Endothelial cell of umbilical vein (primary cell): ENCODE data around the gene KLRG1. TPM values are rescaled to one million over a fixed set of nuclear protein-coding genes. Genes with fewer than 3 reads are reported as not detected.

Experiments
- BruUV-seq: library from RNA; stranded (reverse); fragments of 400-500 nt; replicated peaks from 2 replicates; lab custom pipeline; 2021; lab: Mats Ljungman, UMichigan
- CTCF ChIA-PET: fragments of 300-600, 350-600 bp; sonication (Branson Sonifier 250); formaldehyde crosslinking; loops from one replicate; lab custom pipeline; 2021; ENCODE audit warnings: antibody characterized with exemption, inconsistent platforms; lab: Charles Lee
- POLR2A ChIA-PET: fragments of 300-600, 350-600 bp; sonication (Branson Sonifier 250); formaldehyde crosslinking; loops from one replicate; lab custom pipeline; 2021; ENCODE audit warnings: antibody characterized with exemption, inconsistent platforms; lab: Charles Lee
- DNase-seq: peaks from one replicate; pipeline ENCODE4 v3.0.0-alpha.2; 2011; ENCODE audit warnings: low read depth, low spot score
- FAIRE-seq: peaks from 2 replicates; lab custom pipeline; 2011; peaks lifted over from hg19 to GRCh38; lab: Jason Lieb, UNC
- H2AFZ ChIP-seq: 2 replicates; pipeline ENCODE4 v1.6.0; 2012; ENCODE audit warnings: low read depth, low read length, control low read depth, inconsistent platforms
- H3K27ac ChIP-seq: 2 replicates; pipeline ENCODE4 v1.5.1; 2011; ENCODE audit warnings: low read depth, mild to moderate bottlenecking, control low read depth, low read length, moderate library complexity; ENCODE audit not compliant: insufficient read depth
- H3K27me3 ChIP-seq, 2 experiments: 2 replicates each; pipeline versions ENCODE4 v1.6.0 to v1.6.1; 2011; ENCODE audit warnings: low read length in 2 of 2, mixed read lengths in 1 of 2; ENCODE audit not compliant: control insufficient read depth in 2 of 2, insufficient read depth in 2 of 2
- H3K36me3 ChIP-seq, 2 experiments: 2 replicates in 1 of 2; 3 replicates in 1 of 2; pipeline ENCODE4 v1.5.1; 2011; ENCODE audit warnings: low read length in 2 of 2, mild to moderate bottlenecking in 1 of 2, moderate library complexity in 1 of 2; ENCODE audit not compliant: control insufficient read depth in 2 of 2, insufficient read depth in 2 of 2; ENCODE audit errors: extremely low read depth in 1 of 2
- H3K4me1 ChIP-seq: 3 replicates; pipeline ENCODE4 v1.5.1; 2011; ENCODE audit warnings: mild to moderate bottlenecking, low read length; ENCODE audit not compliant: control insufficient read depth, insufficient read depth; ENCODE audit errors: extremely low read depth
- H3K4me2 ChIP-seq: 2 replicates; pipeline ENCODE4 v1.6.1; 2011; ENCODE audit warnings: low read length, control low read depth, mixed read lengths; ENCODE audit not compliant: insufficient read depth
- H3K4me3 ChIP-seq, 3 experiments: fragments of 200-600 bp in 1 of 3; sonication (generic), shearing (Covaris generic) in 1 of 3; replicated peaks in 1 of 3; 2 replicates each; pipeline ENCODE4 v1.5.1; 2011 to 2016; ENCODE audit warnings: control low read depth in 3 of 3, low read length in 3 of 3, mild to moderate bottlenecking in 2 of 3, inconsistent platforms in 1 of 3, low read depth in 1 of 3, moderate library complexity in 1 of 3; ENCODE audit not compliant: insufficient read depth in 1 of 3
- H3K79me2 ChIP-seq: 2 replicates; pipeline ENCODE4 v1.6.0; 2012; ENCODE audit warnings: low read length, inconsistent platforms; ENCODE audit not compliant: control insufficient read depth, insufficient read depth
- H3K9ac ChIP-seq: replicated peaks from 2 replicates; pipeline ENCODE3; 2011; ENCODE audit warnings: low read length, control low read depth; ENCODE audit not compliant: insufficient read depth; ENCODE audit errors: extremely low read depth
- H3K9me1 ChIP-seq: replicated peaks from 3 replicates; pipeline ENCODE4 v1.6.0; 2011; ENCODE audit warnings: mild to moderate bottlenecking, low read length; ENCODE audit not compliant: control insufficient read depth, insufficient read depth; ENCODE audit errors: extremely low read depth
- H3K9me3 ChIP-seq: replicated peaks from 2 replicates; pipeline ENCODE4 v1.5.1; 2012; ENCODE audit warnings: low read length, inconsistent platforms; ENCODE audit not compliant: control insufficient read depth, insufficient read depth
- H4K20me1 ChIP-seq: replicated peaks from 2 replicates; pipeline ENCODE3; 2011; ENCODE audit warnings: mild to moderate bottlenecking, low read length; ENCODE audit not compliant: control insufficient read depth, insufficient read depth; ENCODE audit errors: extremely low read depth
- CTCF ChIP-seq, 2 donors: IDR thresholded peaks; 1 replicate in 1 of 2; 2 replicates in 1 of 2; pipeline ENCODE4 v1.5.1; 2011; ENCODE audit warnings: low read length in 2 of 2, mild to moderate bottlenecking in 2 of 2, moderate library complexity in 2 of 2, control low read depth in 1 of 2, inconsistent platforms in 1 of 2, low read depth in 1 of 2; ENCODE audit not compliant: insufficient read depth in 1 of 2; ENCODE audit errors: extremely low read depth in 1 of 2
- MAX ChIP-seq: IDR thresholded peaks from 2 replicates; pipeline ENCODE4 v1.6.1; 2011; ENCODE audit not compliant: insufficient read depth, insufficient read length
- MYC ChIP-seq: IDR thresholded peaks from one replicate; pipeline ENCODE4 v1.6.1; 2011; ENCODE audit warnings: mild to moderate bottlenecking, low read depth, low read length
- POLR2A ChIP-seq: IDR thresholded peaks from 2 replicates; pipeline ENCODE4 v1.6.1; 2012; ENCODE audit warnings: low read depth, mild to moderate bottlenecking, control low read depth, low read length
- dilution Hi-C: fragments of 300-500 bp; cut with MboI; formaldehyde crosslinking; loops from one replicate; pipeline ENCODE4 v1.15.0; 2019; ENCODE audit warnings: low sequenced_read_pairs; ENCODE audit not compliant: extremely low pct_ligation_motif_present
- intact Hi-C: fragments of 100-400 bp; cut with micrococcal nuclease; formaldehyde crosslinking; loops from one replicate; pipeline ENCODE4 v1.10.0; 2022
- polyA plus RNA-seq, 4 experiments: library from polyadenylated mRNA; depleted of rRNA in 3 of 4; stranded (reverse) in 3 of 4; unstranded in 1 of 4; fragments of >200 nt; gene quantifications; 2 replicates each; pipeline versions ENCODE4 v1.2.1 to v1.2.3, GENCODE V29; 2011 to 2012; ENCODE audit warnings: missing spikeins in 1 of 4
- total RNA-seq: library from RNA; stranded (reverse); gene quantifications from 2 replicates; pipeline ENCODE4 v1.2.3, GENCODE V29; 2021

KLRG1 gene
- total and polyA plus RNA-seq, 2 donors (not counting 3 experiments of a cell fraction or from before 2014, with no cell fraction given): 4.4 to 15.9 TPM

GRCh38 chr12:8956073-8956472 lies 33.3 kb upstream of the KLRG1 start:
- Histone ChIP-seq H3K79me2 (no peaks in the 10 kb centered on the region), H2AFZ (no peak overlapping the region)
- no peak for DNase-seq

More at GRCh38 chr12:8956073-8956472, 33.3 kb upstream of the KLRG1 start:
- H3K27ac ChIP-seq: no peak overlapping the region
- CTCF ChIA-PET: no interaction called here
- H3K4me2 ChIP-seq: no peak overlapping the region
- H3K9ac ChIP-seq: no peak overlapping the region
- H3K36me3 ChIP-seq: no peaks in the 10 kb centered on the region
- intact Hi-C loops (no loop called here), dilution Hi-C loops (no loop called here)
- TF ChIP-seq MAX (no peak), MYC (no peak), POLR2A (no peak), CTCF (IDR thresholded peaks at IDR 0.05; ENCODE audit: extremely low read depth in 1 of 2, insufficient read depth in 1 of 2, low read depth in 1 of 2, low read length in 2 of 2) (no peak)
- no peaks in the 10 kb centered on the region for H3K9me1 ChIP-seq
- no peaks in the 10 kb centered on the region for H4K20me1 ChIP-seq
- BruUV-seq: no TSS peak
- FAIRE-seq: no peak
- no peaks in the 10 kb centered on the region for H3K27me3 ChIP-seq
- H3K9me3 ChIP-seq: no peaks in the 10 kb centered on the region
- no peak overlapping the region for H3K4me3 ChIP-seq
- POLR2A ChIA-PET: no interaction called here
- peaks cover 2% of the 10 kb centered on the region for H3K4me1 ChIP-seq
